CD4-positive, alpha-beta T cell treated with Interferon gamma for 1 hour (primary cell): ENCODE results near the gene INTU.
"Not testable (repeated sequence)": the region's sequence is repeated elsewhere in the genome, so short reads cannot be mapped to it uniquely, and the experiment has no call there.

ENCODE experiments used
- DNase-seq: peaks from one replicate; pipeline ENCODE4 v3.0.0-alpha.2; 2020

The INTU gene

GRCh38 chr4:127632420-127633403, at the start of gene INTU:
TSS of gene INTU (plus strand) at chr4:127632957. CDS start at chr4:127633035, 78 bp downstream.
- DNase-seq, result peak; percentile 59

- not testable (repeated sequence) for DNase-seq
These were observed 46.3 kb upstream of the INTU start for GRCh38 chr4:127586496-127586895.

- DNase-seq, result no peak
These were observed 45.7 kb upstream of the INTU start for GRCh38 chr4:127586922-127587571.

DNA sequence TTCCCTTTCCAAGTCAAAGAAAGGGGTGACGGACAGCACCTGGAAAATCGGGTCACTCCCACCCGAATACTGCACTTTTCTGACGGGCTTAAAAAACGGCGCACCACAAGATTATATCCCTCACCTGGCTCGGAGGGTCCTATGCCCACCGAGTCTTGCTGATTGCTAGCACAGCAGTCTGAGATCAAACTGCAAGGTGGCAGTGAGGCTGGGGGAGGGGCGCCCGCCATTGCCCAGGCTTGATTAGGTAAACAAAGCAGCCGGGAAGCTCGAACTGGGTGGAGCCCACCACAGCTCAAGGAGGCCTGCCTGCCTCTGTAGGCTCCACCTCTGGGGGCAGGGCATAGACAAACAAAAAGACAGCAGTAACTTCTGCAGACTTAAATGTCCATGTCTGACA, 43.6 kb upstream of the INTU start:
- DNase-seq, result not testable (repeated sequence)

GRCh38 chr4:127598656-127599055, 34.1 kb upstream of the INTU start:
- DNase-seq, result no peak

GRCh38 chr4:127601029-127601428, 31.7 kb upstream of the INTU start:
- DNase-seq, result no peak

DNA sequence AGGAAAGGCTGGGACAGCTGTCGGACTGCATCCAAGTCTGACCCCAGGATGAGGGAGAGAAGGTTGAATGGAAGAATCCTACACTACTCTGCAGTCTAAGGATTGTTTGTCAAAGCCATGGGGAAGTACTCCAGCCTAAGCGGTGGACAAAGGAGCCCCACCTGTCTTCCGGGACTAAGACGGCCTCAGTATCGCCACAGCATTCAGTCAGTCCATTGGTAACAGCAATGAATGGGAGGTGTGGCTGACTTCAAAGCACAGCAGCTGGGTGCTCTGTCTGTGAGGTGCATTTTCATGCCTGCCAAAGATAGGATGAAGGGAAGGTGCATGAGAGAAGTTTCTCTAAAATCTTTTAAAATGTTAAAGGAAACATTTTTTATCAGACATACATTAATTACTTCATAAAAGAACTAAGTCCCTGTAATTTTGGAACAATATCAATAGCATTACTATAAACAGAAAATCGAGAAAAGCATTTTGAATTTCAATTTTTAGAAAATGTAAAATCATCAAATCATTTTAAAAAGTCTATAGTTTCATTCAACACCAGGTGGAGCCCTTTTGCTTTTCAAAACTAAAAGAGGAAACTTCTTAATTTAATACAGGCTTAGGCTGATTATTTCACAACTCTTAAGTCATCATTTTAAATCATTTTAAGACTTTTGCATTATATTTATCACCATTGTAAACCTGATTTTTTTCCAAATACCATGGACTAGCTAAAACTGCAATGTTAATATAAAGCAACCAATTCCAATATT, 27.6 kb upstream of the INTU start:
- DNase-seq, result no peak

DNA sequence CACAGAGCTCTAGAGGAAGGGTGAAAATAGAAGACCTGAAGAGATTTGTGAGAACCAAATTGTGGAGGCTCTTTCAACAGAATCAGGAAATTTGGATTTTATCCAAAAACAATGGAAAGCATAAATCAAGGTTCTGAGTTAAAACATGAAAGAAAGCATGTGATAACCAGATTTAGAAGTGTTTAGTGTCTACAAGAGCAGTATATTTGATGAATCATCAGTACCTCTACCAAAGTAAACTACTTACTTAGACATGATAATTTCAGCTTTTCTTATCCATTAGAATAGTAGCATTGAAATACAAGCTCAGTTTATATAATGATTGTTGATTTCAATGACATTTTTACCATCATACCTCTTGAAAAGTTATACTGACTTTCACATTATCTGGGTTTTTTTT, 25.9 kb upstream of the INTU start:
- no peak for DNase-seq

GRCh38 chr4:127609484-127609883, 23.3 kb upstream of the INTU start:
- DNase-seq, result no peak

DNA sequence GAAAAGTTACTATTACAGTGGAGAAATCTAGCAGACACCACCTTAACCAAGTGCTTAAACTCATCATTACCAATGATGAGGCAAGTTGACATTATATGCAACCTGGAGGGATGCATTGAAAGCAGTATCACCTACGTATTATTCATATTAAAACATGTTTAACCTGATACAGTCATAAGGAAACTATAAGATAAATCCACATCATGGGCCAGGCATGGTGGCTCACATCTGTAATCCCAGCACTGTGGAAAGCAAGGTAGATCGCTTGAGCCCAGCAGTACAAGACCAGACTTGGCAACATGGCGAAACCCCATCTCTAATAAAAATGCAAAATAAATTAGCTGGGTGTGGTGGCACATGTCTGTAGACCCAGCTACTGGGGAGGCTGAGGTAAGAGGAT, 22.3 kb upstream of the INTU start:
- no peak for DNase-seq

DNA sequence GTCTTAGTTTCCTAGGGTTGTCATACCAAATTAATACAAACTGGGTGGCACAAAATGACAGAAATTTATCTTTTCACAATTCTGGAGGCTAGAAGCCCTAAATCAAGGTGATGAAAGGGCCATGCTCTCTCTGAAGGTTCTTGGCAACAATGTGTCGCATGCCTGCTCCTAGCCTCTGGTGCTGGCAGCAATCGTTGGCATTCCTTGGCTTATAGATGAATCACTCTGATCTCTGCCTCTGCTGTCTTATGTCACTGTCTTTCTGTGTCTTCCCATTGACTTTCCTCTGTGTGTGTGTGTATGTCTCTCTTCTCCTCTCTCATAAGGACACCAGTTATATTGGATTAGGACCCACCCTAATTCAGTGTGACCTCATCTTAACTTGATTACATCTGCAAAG, 15.9 kb upstream of the INTU start:
- DNase-seq, result no peak

DNA sequence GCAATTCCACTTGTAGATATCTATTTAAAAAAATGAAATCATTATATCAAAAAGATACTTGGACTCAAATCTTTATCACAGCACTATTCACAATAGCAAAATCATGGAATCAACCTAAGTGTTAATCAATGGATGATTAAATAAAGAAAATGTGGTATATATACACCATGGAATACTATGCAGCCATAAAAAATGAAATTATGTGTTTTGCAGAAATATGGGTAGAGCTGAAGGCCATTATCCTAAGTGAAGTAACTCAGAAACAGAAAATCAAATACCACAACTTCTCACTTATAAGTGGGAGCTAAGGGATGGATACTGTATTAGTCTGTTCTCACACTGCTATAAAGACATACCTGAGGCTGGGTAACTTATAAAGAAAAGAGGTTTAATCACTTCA, 14.3 kb upstream of the INTU start:
- no peak for DNase-seq

GRCh38 chr4:127622621-127622920, 10.2 kb upstream of the INTU start:
- DNase-seq, result no peak

DNA sequence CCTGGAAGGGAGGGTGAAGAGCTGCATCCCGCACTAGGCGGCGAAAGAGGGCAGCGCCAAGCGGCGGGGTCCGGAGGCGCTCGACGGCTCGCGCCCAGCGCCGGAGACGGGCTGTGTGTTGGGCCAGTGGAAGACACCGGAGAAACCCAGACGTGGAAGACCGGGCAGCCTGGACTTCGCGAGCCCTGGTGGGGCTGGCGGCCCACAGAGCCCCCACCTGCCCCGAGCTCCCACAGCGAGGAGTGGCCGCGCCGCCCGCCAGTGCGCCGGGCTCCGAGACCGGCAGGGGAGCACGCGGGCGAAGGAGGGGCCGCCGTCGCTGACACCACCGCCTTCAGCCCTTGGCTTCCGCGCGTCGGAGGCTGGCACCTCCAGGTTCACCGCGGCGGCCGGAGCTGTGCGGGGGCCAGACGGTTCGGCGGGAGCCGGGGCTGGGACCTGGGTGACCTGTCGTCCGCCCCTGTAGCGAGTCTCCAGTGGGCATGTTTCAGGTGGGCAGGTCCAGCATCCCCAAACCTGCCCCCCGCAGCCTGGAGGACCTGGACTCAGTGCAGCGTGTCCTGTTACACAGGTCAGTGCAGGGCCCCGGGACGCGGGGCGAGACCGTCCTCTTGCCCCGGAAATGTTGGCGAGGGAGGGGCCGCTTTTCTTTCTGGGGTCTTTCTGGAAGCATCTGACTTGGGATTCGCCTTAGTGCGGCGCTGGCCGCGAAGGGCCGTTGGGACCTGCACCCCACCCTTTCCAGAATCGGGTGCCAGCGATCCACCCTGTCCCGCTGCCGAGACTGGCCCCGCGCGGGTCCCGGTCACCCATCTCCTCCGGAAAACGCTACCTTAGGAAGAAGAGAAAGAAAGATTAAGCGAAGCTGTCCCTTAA, 9.6 kb upstream of the INTU start:
- no peak for DNase-seq

GRCh38 chr4:127623797-127624083, 9.0 kb upstream of the INTU start:
- DNase-seq, result no peak

- no peak for DNase-seq
These were observed 8.6 kb upstream of the INTU start for GRCh38 chr4:127624173-127624572.

DNA sequence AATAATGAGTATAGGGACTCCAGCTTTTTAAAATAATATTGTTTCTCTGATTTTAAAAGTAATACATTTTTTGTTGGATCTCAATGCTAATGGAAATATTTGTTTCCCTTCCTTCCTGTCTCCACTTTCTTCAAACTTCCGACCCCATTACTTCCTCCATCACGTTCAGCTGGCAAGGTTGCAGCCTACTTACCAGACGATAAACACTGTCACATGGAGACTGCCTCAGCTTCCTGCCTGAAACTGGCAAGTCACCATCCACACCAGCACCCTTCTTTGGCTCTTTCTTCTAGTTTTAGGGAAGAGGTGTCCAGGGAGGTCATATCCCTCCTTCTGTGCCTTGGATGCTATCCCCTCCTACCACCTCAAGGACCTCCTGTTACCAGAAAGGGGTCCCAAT, 3.4 kb upstream of the INTU start:
- no peak for DNase-seq

DNA sequence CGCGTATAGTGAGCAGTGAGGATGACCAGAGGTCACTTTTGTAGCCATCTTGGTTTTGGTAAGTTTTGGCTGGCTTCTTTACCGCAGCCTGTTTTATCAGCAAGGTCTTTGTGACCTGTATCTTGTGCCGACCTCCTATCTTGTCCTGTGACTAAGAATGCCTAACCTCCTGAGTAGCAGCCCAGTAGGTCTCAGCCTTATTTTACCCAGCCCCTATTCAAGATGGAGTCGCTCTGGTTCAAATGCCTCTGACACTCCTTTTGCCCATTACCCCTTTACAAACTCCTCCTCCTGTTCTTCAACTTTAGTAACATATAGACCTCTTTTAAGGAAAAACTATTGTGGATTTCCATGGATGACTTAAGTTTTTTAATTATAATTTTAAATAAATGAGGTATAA, 2.6 kb upstream of the INTU start:
- DNase-seq, result no peak

DNA sequence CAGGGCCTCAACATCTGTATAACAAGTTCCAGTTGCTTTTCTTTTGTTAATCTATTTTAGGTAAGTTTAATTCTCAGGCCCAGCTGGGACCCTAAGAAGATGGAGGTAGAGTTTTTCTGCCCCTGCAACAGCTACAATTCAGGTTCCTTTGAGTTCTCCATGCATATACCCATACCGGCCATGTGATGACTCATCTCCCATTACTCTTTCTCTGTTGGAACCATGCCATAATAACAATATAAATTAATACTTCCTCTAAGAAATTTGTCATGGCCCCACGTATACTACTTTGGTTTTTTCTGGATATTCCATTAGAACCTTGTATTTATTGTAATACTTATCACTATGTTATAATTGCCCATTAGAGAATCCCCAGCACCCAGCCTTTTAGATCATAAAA, 1.3 kb upstream of the INTU start:
- no peak for DNase-seq

- no peak for DNase-seq
These were observed 1.4 kb downstream of the INTU start for GRCh38 chr4:127634181-127634580.

GRCh38 chr4:127641524-127641923, 8.8 kb downstream of the INTU start:
- DNase-seq, result no peak

DNA sequence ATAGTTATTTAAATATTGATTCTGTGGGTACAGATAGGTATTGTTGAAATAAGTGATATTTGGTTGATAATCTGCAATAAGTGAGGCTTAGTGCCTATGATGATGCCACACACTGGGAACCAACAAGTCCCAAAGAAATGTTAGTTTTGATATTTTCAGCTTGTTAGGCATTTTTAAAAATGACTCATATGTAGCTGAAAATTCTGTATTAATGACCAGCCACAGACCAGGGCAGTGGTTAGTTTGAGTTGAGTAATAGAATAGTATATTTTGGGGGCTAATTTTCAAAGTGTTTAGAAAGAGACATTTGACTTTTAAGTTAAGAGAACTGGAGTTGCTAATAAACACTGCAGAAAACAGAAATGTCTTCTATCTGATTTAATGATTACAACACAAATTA, 9.4 kb downstream of the INTU start:
- DNase-seq, result no peak

- DNase-seq, result no peak
These were observed 11.0 kb downstream of the INTU start for GRCh38 chr4:127643791-127644190.
